ENCODE measurements around the gene CD47.

CD47 gene

DNA sequence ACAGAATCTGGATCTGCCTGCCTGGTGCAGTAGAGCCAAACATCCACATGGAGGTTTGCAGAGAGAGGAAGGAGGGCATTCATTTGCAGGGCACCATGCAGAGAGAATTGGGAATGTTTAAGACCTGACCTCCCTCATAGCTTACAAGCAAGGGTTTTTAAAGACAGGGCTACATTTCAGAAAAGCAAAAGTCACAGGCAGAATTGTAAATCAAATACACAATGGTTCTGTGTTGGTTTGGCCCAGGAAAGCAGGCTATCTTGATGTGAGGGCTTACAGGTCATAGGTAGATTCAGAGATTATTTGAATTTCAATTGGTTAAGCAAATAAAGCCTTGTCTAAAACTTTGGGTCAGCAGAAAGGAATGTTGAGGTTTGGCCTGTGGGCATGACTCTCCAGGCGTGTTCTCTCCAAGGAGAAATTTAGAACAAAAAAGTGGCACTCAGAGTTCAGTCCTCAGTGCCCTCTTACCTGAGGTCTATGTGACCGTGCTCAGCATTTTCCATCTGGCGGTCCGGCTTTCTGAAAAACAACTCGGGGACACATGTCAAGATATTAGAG lies 91.5 kb downstream of the CD47 start:
- CTCF ChIA-PET = no interaction called here
- TF ChIP-seq, protein P1, sequence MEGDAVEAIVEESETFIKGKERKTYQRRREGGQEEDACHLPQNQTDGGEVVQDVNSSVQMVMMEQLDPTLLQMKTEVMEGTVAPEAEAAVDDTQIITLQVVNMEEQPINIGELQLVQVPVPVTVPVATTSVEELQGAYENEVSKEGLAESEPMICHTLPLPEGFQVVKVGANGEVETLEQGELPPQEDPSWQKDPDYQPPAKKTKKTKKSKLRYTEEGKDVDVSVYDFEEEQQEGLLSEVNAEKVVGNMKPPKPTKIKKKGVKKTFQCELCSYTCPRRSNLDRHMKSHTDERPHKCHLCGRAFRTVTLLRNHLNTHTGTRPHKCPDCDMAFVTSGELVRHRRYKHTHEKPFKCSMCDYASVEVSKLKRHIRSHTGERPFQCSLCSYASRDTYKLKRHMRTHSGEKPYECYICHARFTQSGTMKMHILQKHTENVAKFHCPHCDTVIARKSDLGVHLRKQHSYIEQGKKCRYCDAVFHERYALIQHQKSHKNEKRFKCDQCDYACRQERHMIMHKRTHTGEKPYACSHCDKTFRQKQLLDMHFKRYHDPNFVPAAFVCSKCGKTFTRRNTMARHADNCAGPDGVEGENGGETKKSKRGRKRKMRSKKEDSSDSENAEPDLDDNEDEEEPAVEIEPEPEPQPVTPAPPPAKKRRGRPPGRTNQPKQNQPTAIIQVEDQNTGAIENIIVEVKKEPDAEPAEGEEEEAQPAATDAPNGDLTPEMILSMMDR (IDR thresholded peaks at IDR 0.05; ENCODE audit: insufficient read depth, low read length, missing control alignments) = no peak
- no peak for DNase-seq (ENCODE audit: low read depth, low spot score)
- POLR2A ChIA-PET = no interaction called here
- no peak overlapping the region for H3K4me3 ChIP-seq (ENCODE audit: low read depth, low read length)

DNA sequence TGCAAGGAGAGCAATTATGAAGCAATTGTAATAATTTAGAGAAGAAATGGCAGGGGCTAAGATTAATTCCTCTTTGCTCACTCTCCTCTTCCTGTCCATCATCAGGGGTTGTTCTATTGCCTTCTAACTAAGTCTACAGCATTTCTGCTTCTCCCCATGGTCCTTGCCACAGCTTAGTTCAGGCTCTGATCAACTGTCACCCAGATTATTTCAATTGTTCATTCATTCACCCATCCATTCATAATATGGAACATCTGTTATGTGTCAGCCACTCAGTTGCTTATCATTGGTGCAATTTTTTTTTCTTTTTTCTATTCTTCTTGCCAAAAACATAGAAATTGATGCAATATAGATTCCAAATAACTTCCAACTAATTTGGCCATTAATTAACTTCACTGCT lies 93.2 kb downstream of the CD47 start:
- CTCF ChIA-PET = no interaction called here
- no peak overlapping the region for H3K4me3 ChIP-seq (ENCODE audit: low read depth, low read length)
- DNase-seq (ENCODE audit: low read depth, low spot score) = no peak
- TF ChIP-seq, protein P1 (IDR thresholded peaks at IDR 0.05; ENCODE audit: insufficient read depth, low read length, missing control alignments) = no peak
- POLR2A ChIA-PET = no interaction called here

DNA sequence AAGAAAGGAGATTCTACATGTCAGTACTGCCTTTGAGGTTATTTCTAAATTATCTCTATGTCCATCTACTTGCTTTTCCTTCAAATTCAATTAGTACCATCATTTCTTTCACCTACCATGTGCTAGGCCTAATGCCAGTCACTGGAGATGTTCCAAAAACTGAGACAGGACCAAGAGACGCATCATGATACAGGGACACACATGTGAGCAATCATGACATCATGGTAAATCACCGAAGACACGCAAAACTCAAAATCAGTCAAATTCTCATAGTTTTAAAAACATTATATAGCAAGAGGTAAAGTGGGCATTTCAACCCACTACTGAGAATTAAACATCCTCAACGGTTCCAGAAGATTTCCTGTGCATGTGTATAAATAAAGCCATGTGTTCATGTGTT lies 95.0 kb downstream of the CD47 start:
- ChIA-PET CTCF (interaction anchor here (0.6 to 1.3 kb wide), 3 partner anchors 10 to 724 kb away, joined by 3 to 4 read pairs (median 4); no protein-coding TSS in a partner anchor), POLR2A (no interaction called here)
- TF ChIP-seq, protein P1 (IDR thresholded peaks at IDR 0.05; ENCODE audit: insufficient read depth, low read length, missing control alignments) = no peak
- DNase-seq (ENCODE audit: low read depth, low spot score) = no peak
- no peak overlapping the region for H3K4me3 ChIP-seq (ENCODE audit: low read depth, low read length)

DNA sequence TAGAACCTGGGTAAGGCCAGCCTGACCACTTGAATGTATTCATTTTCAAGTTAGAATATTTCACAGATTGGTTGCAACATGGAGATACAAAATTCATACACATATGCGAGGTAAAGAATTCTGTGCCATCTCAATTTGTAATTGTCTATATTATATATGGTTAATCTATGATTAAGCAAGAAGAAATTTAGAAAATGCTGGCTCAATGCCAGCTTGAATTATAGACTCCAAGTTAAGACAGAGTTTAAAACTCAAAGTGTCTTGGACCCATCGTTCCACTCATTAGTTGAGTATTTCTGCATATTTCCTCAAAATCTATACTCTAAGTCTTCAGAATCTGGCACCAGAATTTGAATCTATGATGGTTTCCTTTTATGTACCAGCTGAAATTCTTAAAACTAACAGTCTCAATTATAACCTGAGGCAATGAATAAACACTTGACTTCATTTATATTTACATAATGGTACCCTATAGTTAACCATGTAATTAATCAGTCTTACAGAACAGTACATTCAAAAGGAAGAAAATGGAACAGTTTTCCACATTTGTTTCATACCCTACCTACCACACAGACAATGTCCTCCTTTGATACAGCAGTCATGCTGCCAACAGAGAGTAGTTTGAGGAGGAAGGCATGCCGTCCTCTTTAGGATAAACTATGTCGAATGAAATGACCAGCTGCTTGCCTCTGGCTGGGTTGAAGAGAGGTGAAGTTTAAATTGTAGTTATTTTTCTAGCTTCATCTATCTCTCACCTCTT lies 95.7 kb downstream of the CD47 start:
- TF ChIP-seq, protein P1 (IDR thresholded peaks at IDR 0.05; ENCODE audit: insufficient read depth, low read length, missing control alignments) = no peak
- no peak for DNase-seq (ENCODE audit: low read depth, low spot score)
- ChIA-PET POLR2A (no interaction called here), CTCF (interaction anchor here (1.3 kb wide), 1 partner anchor 10 kb away, joined by 4 read pairs; no protein-coding TSS in a partner anchor)
- H3K4me3 ChIP-seq (ENCODE audit: low read depth, low read length) = no peak overlapping the region

DNA sequence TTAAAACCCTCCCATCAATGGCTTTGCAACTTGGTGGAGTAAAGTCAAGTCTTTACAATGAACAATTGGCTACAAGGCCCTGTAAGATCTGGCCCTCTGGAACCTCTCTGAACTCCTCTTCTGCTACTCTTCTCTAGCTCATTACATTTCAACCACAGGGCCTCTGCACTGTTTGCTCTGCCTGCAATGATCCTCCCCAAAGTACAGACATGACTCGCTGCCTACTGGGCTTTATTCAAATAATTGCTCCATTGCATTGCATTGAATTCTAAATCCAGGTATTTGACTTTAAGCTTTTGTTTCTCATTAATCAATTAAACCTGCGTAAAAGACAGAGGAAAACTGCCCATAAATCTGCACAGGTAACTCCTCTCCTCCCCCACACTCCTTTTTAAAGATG lies 96.7 kb downstream of the CD47 start:
- TF ChIP-seq, protein P1 (IDR thresholded peaks at IDR 0.05; ENCODE audit: insufficient read depth, low read length, missing control alignments) = no peak
- CTCF ChIA-PET = interaction anchor here (1.9 kb wide), 1 partner anchor 67 kb away, joined by 5 read pairs; no protein-coding TSS in a partner anchor
- POLR2A ChIA-PET = no interaction called here
- no peak for DNase-seq (ENCODE audit: low read depth, low spot score)
- no peak overlapping the region for H3K4me3 ChIP-seq (ENCODE audit: low read depth, low read length)

DNA sequence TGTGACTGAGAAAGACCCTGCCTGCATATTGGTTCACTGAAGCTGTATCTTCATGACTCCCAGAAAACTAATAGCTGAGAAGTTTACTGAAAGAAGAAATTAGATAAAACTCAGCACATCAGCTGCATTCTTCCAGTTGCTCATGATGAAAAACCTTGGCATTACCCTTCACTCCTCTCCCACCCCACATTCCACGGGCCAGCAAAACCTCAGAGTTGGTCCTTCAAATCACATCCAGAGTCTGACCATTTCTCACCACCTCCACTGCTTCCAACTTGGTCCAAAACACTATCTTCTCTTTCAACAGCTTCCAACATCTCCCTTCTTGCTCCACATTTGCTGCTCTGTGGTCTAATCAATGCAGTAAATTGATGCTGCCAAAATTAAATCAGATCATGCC lies 97.1 kb downstream of the CD47 start:
- DNase-seq (ENCODE audit: low read depth, low spot score) = no peak
- TF ChIP-seq, protein P1 (IDR thresholded peaks at IDR 0.05; ENCODE audit: insufficient read depth, low read length, missing control alignments) = no peak
- ChIA-PET POLR2A (no interaction called here), CTCF (interaction anchor here (1.9 kb wide), 1 partner anchor 66 kb away, joined by 5 read pairs; no protein-coding TSS in a partner anchor)
- no peak overlapping the region for H3K4me3 ChIP-seq (ENCODE audit: low read depth, low read length)

Data from AG04449 (cell line).